ENCODE measurements around the gene SH3RF3.

SH3RF3 gene

DNA sequence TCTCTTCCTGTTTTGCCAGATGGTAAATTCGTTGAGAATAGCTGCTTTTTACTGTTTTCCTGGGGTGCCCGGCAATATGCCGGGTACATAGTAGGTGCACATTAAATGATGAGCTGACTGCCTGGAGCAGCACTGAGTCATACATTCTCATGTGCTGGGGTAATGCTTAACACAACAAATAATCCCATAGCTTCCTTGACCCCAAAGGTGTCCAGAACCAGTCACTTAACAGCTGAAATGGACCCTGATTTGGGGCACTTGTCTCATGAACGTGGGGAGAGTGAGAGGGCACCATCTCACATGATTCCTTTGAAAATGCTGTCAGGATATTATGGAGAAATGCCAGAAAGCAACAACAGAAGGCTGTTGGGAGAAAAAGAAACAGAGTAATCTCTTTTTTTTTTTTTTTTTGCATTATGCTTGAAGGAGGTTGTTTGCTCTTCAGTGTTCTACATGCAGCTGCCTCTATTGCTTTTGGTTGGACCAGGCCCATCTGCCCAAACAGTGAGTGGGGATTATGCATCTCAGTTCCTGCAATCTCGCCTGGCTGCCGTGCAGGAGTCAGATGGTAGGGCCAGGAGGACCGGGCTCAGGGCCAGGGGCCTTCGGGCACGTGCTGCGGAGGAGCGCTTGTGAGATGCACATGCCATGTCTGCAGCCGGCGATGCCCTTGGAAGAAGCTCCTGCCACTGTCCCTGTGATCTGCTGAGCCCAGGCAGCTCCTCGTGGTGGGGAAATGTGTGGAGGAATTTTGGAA lies 162.1 kb downstream of the SH3RF3 start:
- DNase-seq: peak in 1 of 2 experiments; percentile 23

DNA sequence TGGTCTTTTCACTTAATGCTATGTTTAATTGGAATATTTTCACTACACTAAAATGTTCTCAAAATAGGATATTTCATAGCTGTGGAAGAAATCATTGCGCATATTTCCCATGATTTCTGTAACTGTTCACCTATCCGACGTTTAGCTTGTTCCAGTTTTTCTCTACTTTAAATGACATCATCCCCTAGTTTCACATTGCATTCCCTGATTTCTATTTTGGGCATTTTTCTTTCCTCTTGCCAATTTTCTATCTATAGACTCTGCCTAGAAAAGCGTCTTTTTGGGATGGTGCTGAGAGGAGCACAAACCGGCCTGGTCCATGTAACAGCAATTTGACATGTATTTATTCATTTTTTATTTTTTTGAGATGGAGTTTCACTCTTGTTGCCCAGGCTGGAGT lies 163.4 kb downstream of the SH3RF3 start:
- DNase-seq: no peak

DNA sequence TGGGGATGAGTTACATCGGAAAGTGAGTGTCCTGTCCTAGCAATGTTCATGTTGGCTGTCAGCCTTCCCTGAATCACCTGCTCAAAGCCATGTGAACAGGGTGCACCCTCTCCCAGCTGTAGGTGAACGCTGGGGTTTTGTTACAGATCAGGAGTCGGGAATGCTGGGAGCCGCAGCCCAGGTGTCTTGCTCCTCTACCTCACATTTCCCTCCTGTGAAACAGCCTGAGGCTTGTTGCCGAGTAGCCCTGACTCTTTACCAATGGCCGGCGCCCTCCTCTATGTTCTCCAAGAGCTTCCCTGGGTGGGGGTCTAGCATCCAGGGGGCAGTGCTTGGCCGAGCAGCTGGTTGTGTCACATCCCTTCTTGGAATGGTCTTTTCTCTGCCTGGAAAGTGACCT lies 164.7 kb downstream of the SH3RF3 start:
- DNase-seq: no peak

DNA sequence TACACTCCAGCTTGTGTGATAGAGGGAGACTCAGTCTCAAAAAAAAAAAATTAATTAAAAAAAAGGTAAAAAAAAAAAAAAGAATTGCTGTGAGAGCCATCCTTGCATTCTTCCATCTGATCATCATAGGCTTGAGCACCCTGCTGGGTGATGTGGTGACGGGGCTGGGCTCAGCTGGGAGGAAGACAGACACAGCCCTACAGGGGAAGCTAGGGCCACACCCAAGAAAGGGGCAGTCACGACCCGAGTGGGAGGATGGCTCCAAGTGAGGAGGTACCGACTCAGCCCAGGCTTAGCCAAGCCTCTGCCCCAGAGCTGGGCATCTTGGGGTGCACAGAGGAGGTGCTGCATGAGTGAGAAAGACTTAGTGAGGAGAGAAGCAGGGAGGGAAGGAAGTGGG lies 165.5 kb downstream of the SH3RF3 start:
- no peak for DNase-seq

DNA sequence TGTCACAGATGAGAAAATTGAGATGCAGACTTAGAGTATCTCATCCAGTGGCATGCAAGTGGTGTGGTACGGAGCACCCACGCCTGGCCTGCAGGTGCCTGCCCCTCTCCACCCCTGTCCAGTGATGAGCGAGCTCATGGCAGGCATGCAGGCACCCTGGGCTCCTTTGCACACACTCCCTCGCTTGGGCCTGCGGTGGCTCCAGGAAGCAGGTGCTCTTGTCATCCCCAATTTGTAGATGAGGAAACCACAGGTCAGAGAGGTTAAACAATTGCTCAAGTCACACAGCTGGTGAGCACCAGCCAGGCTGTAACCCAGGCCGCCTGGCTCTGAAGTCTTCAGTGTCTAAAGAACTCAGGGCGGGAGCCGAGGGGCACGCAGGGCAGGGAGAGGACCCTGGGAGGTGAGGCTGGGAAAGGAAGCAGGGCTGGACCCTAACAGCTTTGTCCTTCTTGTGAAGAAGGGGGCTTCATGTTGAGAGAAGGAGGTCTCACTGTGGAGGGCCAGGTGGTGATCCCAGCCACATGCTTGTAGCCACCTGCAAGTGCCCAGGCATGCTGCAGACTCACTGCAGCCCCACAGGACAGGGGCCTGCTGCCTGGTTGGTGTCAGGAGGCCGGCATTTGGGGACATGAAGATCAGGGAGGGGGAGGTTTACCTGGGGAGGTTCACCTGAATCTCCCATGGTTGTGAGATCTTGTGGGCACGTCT lies 166.2 kb downstream of the SH3RF3 start:
- no peak for DNase-seq

DNA sequence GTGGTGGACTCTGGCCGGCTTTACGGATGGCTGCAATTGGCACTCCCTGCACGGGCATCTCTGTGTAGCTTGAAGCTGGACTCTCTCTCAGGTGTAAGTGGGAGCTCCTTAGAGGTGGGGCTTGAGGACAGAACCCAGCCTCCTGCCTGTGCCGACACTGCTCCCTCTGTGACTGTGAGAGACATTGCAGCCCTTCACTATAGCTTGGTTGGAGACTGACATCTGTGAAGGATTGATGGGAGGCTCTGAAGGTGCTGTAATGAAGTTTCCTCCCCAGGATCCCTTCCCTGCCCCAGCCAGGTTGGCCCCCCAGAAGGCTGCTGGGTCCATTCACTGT lies 166.7 kb downstream of the SH3RF3 start:
- DNase-seq: no peak

DNA sequence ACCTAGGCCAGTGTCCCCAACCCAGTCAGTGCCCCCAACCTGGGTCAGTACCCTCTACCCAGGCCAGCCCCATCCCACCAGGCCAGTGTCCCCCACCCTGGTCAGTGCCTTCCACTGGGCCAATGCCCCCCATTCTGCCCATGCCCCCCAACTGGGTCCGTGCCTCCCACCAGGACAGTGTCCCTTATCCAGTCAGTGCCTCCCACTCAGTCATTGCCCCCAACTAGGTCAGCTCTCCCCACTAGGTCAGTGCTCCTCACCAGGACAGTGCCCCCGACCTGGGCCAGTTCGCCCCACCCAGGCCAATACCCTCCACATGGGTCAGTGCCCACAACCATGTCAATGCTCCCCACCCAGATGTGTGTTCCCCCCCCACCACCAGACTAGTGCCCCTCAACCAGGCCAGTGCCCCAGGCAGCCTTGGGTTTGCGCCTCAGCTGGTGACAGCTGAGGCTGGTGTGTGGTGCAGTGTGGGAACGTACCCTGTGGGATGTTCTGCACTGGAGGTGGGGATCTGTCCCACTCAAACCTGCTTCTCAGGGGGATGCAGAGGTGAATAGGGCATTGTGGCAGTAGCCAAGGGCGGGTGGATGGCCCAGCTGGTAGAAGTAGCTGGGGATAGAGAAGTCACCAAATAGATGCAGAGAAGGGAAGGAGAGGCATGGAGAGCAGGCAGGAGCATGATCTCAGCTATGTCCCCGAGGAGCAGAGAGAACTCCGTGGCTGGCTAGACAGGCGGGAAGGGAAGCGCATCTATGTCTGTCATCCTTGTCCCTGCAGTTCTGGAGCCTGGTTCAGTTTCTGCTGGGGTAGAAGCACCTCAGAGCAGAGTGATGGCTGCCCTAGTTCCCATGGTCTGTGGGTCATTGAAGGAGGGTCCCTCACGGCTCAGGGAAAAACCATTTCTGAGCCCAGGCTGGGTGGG lies 168.8 kb downstream of the SH3RF3 start:
- no peak for DNase-seq

DNA sequence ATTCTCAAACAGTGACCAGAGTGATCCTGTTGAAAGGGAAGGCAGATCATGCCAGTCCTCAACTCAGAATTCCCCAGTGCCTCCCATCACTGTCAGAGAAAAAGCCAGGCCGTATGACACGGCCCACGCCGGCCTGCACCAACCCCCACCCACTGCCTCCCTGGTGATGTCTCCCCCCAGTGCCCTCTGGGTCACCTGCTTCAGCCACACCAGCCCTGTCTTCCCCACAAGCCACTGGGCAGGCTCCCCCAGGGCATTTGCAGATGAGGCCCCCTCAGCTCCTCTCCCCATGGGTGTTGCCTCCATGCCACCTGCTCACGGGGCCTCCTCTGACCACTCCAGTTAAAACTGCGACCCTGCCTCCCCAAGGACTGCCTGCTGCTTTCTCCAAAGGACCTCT lies 169.8 kb downstream of the SH3RF3 start:
- no peak for DNase-seq

DNA sequence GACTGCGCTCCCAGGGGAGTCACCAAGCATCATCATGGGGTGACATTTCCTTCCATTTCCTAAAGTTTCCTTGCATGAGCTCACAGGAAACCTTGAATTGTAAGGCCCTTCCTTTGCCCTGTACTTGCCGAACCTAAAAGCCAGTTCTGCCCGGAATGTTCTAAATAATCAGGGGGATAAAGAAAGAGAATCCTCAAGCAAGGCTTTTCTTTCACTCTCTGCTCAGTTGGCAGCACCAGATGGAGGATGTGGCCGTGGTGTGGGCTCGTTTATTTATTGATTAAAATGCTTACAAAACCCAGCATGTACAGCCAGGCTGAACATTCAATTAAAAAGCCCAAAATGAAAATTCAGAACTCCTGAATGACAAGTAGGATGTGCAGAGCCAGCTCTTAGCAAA lies 170.5 kb downstream of the SH3RF3 start:
- DNase-seq: no peak

DNA sequence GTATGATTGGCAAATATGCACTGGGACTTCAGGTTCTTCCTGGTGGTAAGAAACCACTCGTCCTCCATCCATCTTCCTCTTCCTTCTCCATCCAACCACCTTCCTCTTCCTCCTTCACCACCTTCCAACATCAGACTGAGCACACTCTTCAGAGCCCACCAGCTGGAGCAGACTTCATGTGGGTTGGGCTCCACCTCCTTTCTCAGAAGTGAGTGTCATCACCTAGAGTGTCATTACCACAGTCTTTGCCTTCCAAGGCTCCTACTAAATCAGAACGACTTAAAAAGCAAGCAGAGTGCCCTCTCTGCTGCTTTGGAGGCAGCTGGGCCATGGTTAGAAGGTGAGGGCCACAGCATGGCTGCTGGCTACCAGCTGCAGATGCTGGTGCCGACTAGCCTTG lies 171.6 kb downstream of the SH3RF3 start:
- DNase-seq: no peak

DNA sequence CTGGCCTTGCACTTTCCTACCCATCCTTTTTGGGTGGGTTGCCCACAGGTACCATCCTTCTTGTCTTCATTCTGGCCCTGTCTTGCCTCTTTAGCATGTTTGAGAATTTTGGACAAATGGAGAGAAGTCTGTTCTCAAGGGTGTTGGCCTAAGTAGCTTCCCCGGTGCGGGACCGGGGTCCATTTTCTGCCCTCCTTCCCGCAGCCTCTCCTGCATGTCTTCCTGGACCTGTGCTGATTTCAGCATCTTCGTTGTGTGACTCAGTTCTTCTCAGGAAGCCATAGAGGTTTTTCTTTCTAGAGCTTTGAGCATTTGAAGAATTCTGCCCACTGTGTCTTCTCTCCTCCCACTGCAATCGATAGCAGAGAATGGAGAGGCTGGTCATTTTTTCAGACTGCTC lies 172.7 kb downstream of the SH3RF3 start:
- DNase-seq: no peak

DNA sequence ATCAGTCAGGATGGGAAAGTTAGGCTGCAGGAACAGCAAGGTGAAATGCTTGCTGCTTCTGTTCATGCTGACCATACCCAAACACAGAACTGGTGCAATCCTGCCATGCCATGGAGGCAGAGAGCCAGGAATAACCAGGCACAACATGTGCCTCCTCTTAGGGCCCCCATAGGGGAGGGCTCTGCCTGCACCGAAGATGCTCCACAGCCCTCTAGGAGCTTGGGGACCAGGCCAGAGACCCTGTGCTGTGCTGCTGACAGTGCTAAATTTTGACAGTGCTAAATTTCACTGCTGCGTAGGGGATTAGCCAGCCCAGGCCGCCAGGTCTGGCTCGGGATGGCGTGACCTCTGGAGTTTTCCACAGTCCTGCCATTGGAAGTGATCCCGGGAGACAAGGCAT lies 173.3 kb downstream of the SH3RF3 start:
- no peak for DNase-seq

DNA sequence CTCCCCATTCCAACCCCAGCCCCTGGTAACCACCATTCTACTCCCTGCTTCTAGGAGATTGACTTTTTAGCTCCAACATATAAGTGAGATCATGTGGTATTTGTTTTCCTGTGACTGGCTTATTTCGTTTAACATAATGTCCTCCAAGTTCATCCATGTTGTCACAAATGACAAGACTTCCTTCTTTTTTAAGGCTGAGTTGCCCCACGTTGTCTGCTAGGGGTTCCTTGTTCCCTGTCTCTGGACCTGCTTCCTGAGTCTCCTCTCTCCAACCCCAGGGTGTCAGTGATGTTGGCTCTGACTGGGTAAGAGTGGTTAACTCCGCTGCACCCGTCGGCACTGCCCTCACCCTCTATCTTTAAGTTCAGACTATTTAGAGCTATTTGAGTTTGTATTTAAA lies 175.2 kb downstream of the SH3RF3 start:
- DNase-seq: no peak

DNA sequence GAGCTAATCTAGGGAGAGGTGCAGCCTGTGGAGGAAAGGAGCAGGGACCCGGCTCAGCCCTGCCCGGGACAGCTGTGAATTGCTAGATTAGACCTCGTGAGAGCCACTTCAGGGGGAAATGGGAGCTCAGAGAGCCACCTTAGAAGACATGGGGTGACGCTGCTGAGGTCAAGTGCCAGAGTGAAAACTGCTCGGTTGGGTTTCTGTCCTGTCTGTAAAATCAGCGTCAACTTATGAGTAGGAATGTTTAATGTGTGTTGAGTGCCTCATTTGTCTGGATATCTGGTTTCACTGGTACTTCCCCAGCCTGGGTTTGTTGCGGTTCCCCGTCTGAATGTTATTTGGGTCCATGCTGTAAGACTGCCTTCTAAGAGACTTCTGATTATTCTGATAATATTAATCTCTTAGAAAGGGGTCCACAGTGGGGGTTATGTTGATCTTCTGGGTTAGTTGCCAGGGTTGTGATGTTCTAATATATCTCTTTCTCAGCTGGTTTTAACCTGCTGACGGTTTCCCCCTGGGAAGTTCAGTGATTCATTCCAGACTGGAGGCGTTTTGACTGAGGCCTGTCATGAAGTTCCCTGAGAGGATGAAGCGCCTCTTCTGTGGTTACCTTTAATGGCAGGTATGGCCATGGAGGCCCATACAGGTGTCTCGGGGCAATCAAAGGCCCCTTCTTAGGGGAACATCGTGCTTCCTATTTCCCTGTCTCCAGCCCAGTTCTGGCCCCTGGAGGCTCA lies 175.9 kb downstream of the SH3RF3 start:
- no peak for DNase-seq

DNA sequence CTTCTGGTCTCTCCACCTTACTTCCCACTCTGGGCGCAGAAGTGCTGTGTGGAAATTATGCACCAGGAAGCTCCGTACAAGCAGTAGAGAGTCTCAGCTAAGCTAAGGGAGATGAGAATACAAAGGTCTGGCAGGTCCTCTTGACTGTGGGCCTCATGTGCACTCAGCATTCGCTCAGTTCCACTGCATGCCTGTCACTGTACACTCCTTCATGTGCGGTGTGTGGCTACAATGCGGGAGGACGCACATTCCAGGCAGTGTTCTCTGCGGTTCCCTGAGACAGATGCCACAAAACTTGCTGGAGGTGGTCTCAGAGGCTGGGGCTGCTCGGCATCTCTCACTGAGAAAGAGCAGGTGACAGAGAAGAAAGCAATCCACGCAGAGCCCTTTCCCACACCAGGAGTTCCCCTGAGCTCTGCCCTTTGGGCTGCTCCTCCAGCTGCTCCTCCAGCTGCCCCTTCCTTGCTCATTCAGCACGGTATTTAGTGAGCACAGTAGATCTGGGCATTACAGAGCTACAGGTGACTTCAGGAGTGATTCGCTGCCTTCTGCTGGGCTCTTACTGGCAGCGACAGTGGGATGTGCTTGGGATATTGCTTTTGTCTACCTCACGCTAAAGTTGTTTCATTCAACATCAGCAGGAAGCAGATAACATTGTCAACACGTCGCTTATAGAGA lies 176.6 kb downstream of the SH3RF3 start:
- DNase-seq: no peak

DNA sequence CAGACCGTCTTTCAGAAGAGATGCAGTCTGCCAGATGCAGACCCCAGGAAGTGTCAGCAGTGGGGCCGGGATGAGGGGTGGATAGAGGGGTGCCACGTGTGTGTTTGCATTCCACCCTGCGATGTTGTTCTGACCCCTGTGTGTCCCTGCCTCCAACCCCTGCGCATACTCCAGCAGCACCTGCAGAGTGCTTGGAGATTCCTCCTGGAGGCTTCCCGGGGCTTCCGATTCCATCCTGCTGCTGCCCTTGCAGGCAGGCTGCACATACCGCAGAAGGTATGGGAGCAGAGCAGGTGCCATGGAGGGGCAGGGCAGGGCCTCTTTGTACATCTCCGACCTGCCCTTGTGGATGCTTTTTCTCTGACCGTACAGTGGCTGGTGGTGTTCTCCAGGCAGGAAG lies 177.2 kb downstream of the SH3RF3 start:
- DNase-seq: no peak

DNA sequence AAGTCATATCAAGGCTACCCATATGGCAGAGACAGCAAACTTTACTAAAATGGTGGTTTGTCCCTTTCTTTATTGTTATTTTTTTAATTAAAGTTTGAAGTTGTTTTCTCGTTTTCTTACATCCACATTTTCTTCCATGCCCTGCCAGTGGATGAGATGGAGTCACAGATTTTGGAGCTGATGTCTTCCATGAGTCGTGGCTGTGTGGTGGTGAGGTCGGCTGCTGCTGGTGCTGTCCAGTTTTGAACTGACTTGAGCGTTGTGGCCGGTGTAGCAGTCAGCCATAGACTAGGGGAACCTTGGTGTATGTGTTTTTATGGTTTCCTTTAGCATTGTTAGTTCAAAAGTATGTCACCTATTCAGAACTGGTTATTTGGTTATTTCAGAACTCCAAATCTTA lies 182.8 kb downstream of the SH3RF3 start:
- DNase-seq: no peak

DNA sequence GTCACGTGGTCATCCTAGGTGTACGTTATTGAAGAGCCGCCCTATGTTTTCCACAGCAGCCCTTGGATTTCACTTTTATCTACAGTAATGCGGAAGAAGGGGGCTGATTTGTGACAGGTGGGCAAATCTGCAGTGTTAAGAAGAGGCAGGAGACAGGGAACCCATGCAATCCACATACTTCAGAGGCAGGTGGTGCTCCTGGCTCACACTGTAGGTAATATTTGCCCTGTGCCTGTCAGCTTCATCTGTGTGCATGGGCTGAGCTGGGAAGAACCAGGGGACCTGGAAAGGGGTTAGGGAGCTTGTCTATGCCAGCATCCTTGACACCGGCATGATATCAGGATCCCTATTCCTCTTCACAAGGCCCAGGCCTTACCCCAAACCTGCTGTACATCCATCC lies 183.9 kb downstream of the SH3RF3 start:
- DNase-seq: no peak

DNA sequence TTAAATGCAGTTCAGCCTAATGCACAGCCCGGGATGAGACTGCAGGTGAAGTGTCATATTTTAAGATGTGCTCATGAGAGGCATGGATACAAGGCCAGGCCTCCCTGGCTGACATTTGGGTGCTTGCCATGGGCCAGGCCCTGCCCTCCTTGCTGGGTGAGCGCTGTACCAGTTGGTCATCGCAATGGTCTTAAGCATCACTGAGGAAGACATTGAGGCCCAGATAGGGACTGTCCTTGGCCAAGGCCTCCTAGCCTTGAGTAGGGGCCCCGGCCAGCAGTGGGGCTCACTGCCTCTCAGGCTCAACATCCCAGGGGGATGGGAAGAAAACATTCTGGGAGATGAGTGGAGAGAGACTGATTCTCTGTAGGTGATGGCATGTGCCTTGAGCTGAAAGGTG lies 184.3 kb downstream of the SH3RF3 start:
- DNase-seq: no peak

DNA sequence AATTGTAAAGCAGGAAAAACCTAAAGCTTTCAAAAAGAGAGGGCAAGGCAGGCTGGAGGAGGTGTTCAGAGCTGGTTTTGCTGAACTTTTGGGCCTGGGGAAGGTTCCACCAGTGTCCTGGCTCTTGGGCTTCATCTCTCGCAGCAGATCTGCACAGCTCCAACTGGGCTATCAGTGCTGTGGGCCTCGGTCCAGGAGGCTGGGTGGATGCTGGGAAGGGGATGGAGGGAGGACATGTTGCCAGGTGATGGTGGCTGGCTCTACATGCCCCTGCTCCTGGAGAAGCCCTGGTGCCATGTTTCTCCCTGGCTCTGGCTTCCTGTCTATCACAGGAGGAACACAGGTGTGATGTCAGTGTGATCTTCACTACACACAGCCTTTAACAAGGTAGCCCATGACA lies 187.1 kb downstream of the SH3RF3 start:
- DNase-seq: no peak

DNA sequence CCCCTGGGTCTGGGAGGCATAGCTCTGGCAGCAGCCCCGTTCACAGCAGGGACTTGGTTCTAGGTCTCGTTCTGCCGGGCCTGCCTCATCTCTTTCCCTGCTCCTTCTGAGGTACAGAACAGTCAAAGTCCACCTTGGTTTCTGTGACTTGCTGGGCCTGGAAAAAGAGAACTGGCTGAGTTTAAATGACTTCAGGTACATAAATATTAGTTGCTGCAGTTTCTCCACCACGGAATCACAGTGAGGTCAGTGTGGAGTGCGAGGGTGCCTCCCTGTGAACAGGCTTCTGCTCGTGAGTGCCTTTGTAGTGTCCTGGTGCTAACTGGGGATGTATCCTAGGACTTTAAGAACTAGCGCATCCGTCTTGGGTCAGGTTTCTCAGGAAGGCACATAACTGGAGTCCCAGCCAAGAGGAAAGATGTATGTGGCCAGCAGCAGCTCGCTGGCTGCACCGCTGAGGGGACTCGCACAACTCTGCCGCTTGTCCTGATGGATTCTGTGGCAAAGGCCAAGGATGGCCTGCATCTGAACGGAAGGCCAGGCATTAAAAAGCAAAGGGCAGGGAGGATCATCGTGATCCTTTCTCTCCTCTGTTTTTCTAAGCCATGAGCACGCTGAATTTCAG lies 188.6 kb downstream of the SH3RF3 start:
- DNase-seq: no peak
